Activated CD8-positive, alpha-beta T cell treated with anti-CD3 and anti-CD28 coated beads for 36 hours (primary cell): ENCODE results near the gene KMT2B. TPM values are rescaled to one million over a fixed set of nuclear protein-coding genes. Genes with fewer than 3 reads are reported as not detected.

Experiments
- ATAC-seq: fragments of 200-7000 bp; cut with Tn5 transposase; one replicate; pipeline ENCODE4 v1.10.0; 2021; ENCODE audit warnings: mild to moderate bottlenecking, moderate library complexity
- CTCF ChIA-PET: fragments of 350-600 bp; sonication (Branson Sonifier 250); formaldehyde crosslinking; loops from one replicate; lab custom pipeline; 2021; ENCODE audit warnings: antibody characterized with exemption; lab: Charles Lee
- POLR2A ChIA-PET: fragments of 350-600 bp; sonication (Branson Sonifier 250); formaldehyde crosslinking; loops from one replicate; lab custom pipeline; 2021; ENCODE audit warnings: antibody characterized with exemption; lab: Charles Lee
- DNase-seq: peaks from one replicate; pipeline ENCODE4 v3.0.0-alpha.2; 2020
- H3K27ac Mint-ChIP-seq: one replicate; pipeline ENCODE4 v1.8.0; 2021; ENCODE audit warnings: mild to moderate bottlenecking, mixed read lengths
- H3K27me3 Mint-ChIP-seq: one replicate; pipeline ENCODE4 v1.8.0; 2021; ENCODE audit warnings: mixed read lengths
- H3K36me3 Mint-ChIP-seq: one replicate; pipeline ENCODE4 v1.8.0; 2021; ENCODE audit warnings: low read depth, mixed read lengths
- H3K4me1 Mint-ChIP-seq: one replicate; pipeline ENCODE4 v1.8.0; 2021; ENCODE audit warnings: low read depth, mixed read lengths
- H3K4me3 Mint-ChIP-seq: one replicate; pipeline ENCODE4 v1.8.0; 2021; ENCODE audit warnings: mild to moderate bottlenecking, moderate library complexity, mixed read lengths
- H3K9me3 Mint-ChIP-seq: one replicate; pipeline ENCODE4 v1.8.0; 2021; ENCODE audit warnings: mixed read lengths
- CTCF ChIP-seq: fragments of 200-600 bp; IDR thresholded peaks from one replicate; pipeline ENCODE4 v1.8.0; 2022; ENCODE audit warnings: antibody characterized with exemption, mild to moderate bottlenecking
- intact Hi-C: fragments of 100-400 bp; cut with micrococcal nuclease; formaldehyde crosslinking; loops from one replicate; pipeline ENCODE4 v1.10.0; 2022
- total RNA-seq, 2 experiments: library from RNA; stranded (reverse); gene quantifications; one replicate each; pipeline ENCODE4 v1.2.3, GENCODE V29; 2021

Gene KMT2B
- total RNA-seq: 10 to 100 TPM; 62.9 to 63.6 TPM

- DNase-seq (no peak), ATAC-seq (peak; percentile 0)
- Mint-ChIP-seq H3K4me3 (peak within 1 kb of the TSS; percentile 94), H3K4me1 (peaks cover 29% of the 10 kb centered on the region), H3K27ac (peak within 1 kb of the TSS; percentile 100), H3K9me3 (no peaks in the 10 kb centered on the region), H3K27me3 (no peaks in the 10 kb centered on the region), H3K36me3 (peaks cover 82% of the 10 kb centered on the region)
- intact Hi-C loops: loop anchor here (2.0 to 10.0 kb wide), 2 partner anchors 15 to 217 kb away; partner anchors contain the start of gene LRFN3
- TF ChIP-seq CTCF: no peak
- POLR2A ChIA-PET: interaction anchor here (0.6 to 9.5 kb wide), 14 partner anchors 10 to 165 kb away, joined by 3 to 105 read pairs (median 6); partner anchors contain the start of genes COX6B1, IGFLR1, LIN37 and PSENEN
- CTCF ChIA-PET: interaction anchor here (1.2 to 1.8 kb wide), 3 partner anchors 21 to 25 kb away, joined by 5 to 10 read pairs (median 6); no protein-coding TSS in a partner anchor
These were observed at the start of gene KMT2B for GRCh38 chr19:35717665-35718344. Gene KMT2B (plus strand): TSS chr19:35718003. CDS start chr19:35718019, 16 bp downstream.

GRCh38 chr19:35669566-35669965, 48.2 kb upstream of the KMT2B start:
- no peak for ATAC-seq
- Mint-ChIP-seq H3K27me3 (peaks cover 22% of the 10 kb centered on the region), H3K9me3 (no peaks in the 10 kb centered on the region), H3K4me1 (peaks cover 8% of the 10 kb centered on the region), H3K27ac (no peak overlapping the region), H3K36me3 (no peaks in the 10 kb centered on the region), H3K4me3 (no peak overlapping the region)
- TF ChIP-seq CTCF: no peak
- intact Hi-C loops: no loop called here
- CTCF ChIA-PET: no interaction called here
- DNase-seq: no peak
- POLR2A ChIA-PET: no interaction called here

- TF ChIP-seq CTCF: no peak
- CTCF ChIA-PET: no interaction called here
- ATAC-seq (no peak), DNase-seq (no peak)
- no peak overlapping the region for H3K27ac Mint-ChIP-seq
- POLR2A ChIA-PET: no interaction called here
- no peaks in the 10 kb centered on the region for H3K9me3 Mint-ChIP-seq
- no peak overlapping the region for H3K4me3 Mint-ChIP-seq
- no peaks in the 10 kb centered on the region for H3K36me3 Mint-ChIP-seq
- H3K27me3 Mint-ChIP-seq: peaks cover 22% of the 10 kb centered on the region
- H3K4me1 Mint-ChIP-seq: peaks cover 8% of the 10 kb centered on the region
- intact Hi-C loops: no loop called here
These were observed 47.8 kb upstream of the KMT2B start for GRCh38 chr19:35669974-35670373.

- ChIA-PET CTCF (interaction anchor here (0.7 kb wide), 1 partner anchor 499 kb away, joined by 3 read pairs; no protein-coding TSS in a partner anchor), POLR2A (interaction anchor here (0.7 kb wide), 1 partner anchor 175 kb away, joined by 4 read pairs; no protein-coding TSS in a partner anchor)
- Mint-ChIP-seq H3K27me3 (peaks cover 23% of the 10 kb centered on the region), H3K4me1 (peaks cover 8% of the 10 kb centered on the region), H3K9me3 (no peaks in the 10 kb centered on the region), H3K4me3 (no peak overlapping the region), H3K27ac (no peak overlapping the region), H3K36me3 (no peaks in the 10 kb centered on the region)
- intact Hi-C loops: no loop called here
- DNase-seq (no peak), ATAC-seq (no peak)
- no peak for TF ChIP-seq CTCF
These were observed 47.1 kb upstream of the KMT2B start for GRCh38 chr19:35670686-35671085.

- intact Hi-C loops: no loop called here
- H3K36me3 Mint-ChIP-seq: no peaks in the 10 kb centered on the region
- ATAC-seq (no peak), DNase-seq (no peak)
- H3K4me1 Mint-ChIP-seq: peaks cover 8% of the 10 kb centered on the region
- H3K9me3 Mint-ChIP-seq: no peaks in the 10 kb centered on the region
- no peak overlapping the region for H3K4me3 Mint-ChIP-seq
- no peak overlapping the region for H3K27ac Mint-ChIP-seq
- peaks cover 26% of the 10 kb centered on the region for H3K27me3 Mint-ChIP-seq
- TF ChIP-seq CTCF: no peak
- CTCF ChIA-PET: interaction anchor here (0.7 kb wide), 1 partner anchor 41 kb away, joined by 3 read pairs; no protein-coding TSS in a partner anchor
- POLR2A ChIA-PET: interaction anchor here (0.7 kb wide), 1 partner anchor 65 kb away, joined by 3 read pairs; no protein-coding TSS in a partner anchor
These were observed 46.0 kb upstream of the KMT2B start for GRCh38 chr19:35671818-35672217.
